ENCODE measurements around the gene CCDC191.

Gene CCDC191

GRCh38 chr3:114080201-114080600, 23.9 kb upstream of the CCDC191 start:
- TF ChIP-seq CTCF (IDR thresholded peaks at IDR 0.05; ENCODE audit: control insufficient read depth, extremely low read depth, insufficient read depth) = no peak

DNA sequence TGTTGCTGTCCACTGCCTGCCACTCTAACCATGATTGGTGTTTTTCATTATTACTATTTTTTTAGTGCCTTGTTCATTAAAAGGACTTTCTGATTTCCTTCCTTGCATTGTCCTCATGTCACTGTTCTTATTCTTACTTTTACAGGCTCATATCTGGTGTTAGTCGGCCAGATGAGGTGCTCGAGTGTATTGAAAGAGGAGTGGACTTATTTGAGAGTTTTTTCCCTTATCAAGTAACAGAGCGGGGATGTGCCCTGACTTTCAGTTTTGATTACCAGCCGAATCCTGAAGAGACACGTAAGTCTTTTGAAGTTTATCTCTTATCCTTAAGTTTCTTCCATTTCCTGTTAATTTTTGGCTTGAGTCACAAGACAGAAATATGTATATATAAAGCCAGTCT, 23.4 kb upstream of the CCDC191 start:
- no peak for TF ChIP-seq CTCF (IDR thresholded peaks at IDR 0.05; ENCODE audit: control insufficient read depth, extremely low read depth, insufficient read depth)
- no peak for DNase-seq (ENCODE audit: low read depth)
- no peak overlapping the region for H3K4me3 ChIP-seq (ENCODE audit: low read depth, low read length)

More at GRCh38 chr3:114080201-114080600, 23.9 kb upstream of the CCDC191 start:
- no peak overlapping the region for H3K4me3 ChIP-seq (ENCODE audit: low read depth, low read length)
- no peak for DNase-seq (ENCODE audit: low read depth)

DNA sequence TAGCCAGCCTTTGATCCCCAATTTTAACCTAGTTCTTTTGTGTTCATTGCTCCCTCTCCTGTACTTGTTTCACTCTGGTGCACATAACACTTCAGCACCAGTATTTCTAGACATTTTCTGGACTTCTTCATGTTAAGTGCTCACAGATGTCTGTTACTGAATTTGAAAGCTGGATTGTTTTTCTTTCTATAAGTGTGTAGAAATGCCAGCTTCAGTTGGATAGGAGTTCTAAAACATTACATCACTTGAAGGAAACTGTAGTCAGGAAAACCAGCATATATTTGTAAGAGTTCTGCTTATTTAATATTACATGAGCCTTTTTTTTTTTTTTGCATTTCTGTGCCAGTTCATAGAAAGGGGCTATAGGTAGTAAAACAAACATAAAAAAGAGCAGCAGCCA, 21.8 kb upstream of the CCDC191 start:
- no peak for TF ChIP-seq CTCF (IDR thresholded peaks at IDR 0.05; ENCODE audit: control insufficient read depth, extremely low read depth, insufficient read depth)
- H3K4me3 ChIP-seq (ENCODE audit: low read depth, low read length) = no peak overlapping the region
- no peak for DNase-seq (ENCODE audit: low read depth)

DNA sequence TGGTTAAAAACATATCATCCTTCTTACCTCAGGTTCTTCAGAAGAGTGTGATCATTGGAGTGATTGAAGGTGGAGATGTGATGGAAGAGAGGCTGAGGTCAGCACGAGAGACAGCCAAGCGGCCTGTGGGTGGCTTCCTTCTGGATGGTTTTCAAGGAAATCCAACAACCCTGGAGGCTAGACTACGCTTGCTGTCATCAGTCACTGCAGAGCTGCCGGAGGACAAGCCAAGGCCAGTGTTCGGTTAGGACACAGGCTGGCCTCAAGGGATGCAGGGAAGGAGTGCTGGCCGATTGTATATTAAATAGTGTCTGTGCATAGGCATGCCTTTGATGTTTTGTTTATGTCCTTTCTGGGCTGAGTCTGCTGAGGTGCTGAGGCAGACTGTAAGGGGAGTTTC, 20.4 kb upstream of the CCDC191 start:
- DNase-seq (ENCODE audit: low read depth) = no peak
- no peak for TF ChIP-seq CTCF (IDR thresholded peaks at IDR 0.05; ENCODE audit: control insufficient read depth, extremely low read depth, insufficient read depth)

GRCh38 chr3:114071786-114072185, 15.5 kb upstream of the CCDC191 start:
- no peak for TF ChIP-seq CTCF (IDR thresholded peaks at IDR 0.05; ENCODE audit: control insufficient read depth, extremely low read depth, insufficient read depth)
- no peak for DNase-seq (ENCODE audit: low read depth)
- H3K4me3 ChIP-seq (ENCODE audit: low read depth, low read length) = no peak overlapping the region

More for the DNA sequence above, 20.4 kb upstream of the CCDC191 start:
- H3K4me3 ChIP-seq (ENCODE audit: low read depth, low read length) = no peak overlapping the region

GRCh38 chr3:114068336-114068735, 12.0 kb upstream of the CCDC191 start:
- no peak for DNase-seq (ENCODE audit: low read depth)
- no peak overlapping the region for H3K4me3 ChIP-seq (ENCODE audit: low read depth, low read length)
- no peak for TF ChIP-seq CTCF (IDR thresholded peaks at IDR 0.05; ENCODE audit: control insufficient read depth, extremely low read depth, insufficient read depth)

DNA sequence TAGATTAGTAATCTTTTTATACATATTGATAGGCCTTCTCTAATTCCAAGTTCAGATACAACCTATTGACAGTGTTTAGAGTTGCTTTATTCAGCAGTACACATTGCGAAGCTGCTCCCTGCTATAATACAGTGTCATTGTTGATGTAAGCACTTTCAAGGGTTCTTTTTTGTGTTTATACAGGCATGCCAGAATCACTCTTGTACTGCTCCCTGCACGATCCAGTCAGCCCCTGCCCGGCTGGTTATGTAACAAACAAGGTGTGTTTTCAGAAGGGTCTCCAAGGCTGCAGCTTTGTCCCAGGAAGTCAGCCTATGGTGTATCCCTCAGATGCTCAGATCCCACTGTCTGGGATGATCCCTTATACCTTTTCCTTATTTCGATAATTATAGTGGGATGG, 11.5 kb upstream of the CCDC191 start:
- H3K4me3 ChIP-seq (ENCODE audit: low read depth, low read length) = no peak overlapping the region
- no peak for TF ChIP-seq CTCF (IDR thresholded peaks at IDR 0.05; ENCODE audit: control insufficient read depth, extremely low read depth, insufficient read depth)
- DNase-seq (ENCODE audit: low read depth) = no peak

All from LNCaP clone FGC (cell line).